K562 (cell line): Measurements from ENCODE around the gene ATP5PO. TPM values are rescaled to one million over a fixed set of nuclear protein-coding genes. Genes with fewer than 3 reads are reported as not detected.

Experiments used
- ATAC-seq: fragments of 200-7000 bp; cut with Tn5 transposase; 3 replicates; pipeline ENCODE4 v1.9.1; 2020; ENCODE audit warnings: moderate library complexity
- BruUV-seq: library from RNA; stranded (reverse); fragments of 400-500 nt; replicated peaks from 2 replicates; lab custom pipeline; 2021; lab: Mats Ljungman, UMichigan
- CTCF ChIA-PET: fragments of 300-600 bp; formaldehyde crosslinking; extraction: SDS; loops from one replicate; lab custom pipeline; 2021; ENCODE audit warnings: low intra/inter-chr PET ratio; lab: Yijun Ruan, JAX
- POLR2A ChIA-PET: fragments of 300-600, 350-650 bp; sonication (Branson Sonifier 250); formaldehyde crosslinking; extraction: SDS; loops from one replicate; lab custom pipeline; 2021; ENCODE audit warnings: antibody characterized with exemption, inconsistent platforms; lab: Yijun Ruan, JAX
- DNase-seq, 4 experiments: peaks; one replicate each; pipeline versions ENCODE4 v3.0.0 to v3.0.0-alpha.2; 2011 to 2018; ENCODE audit warnings: low spot score in 3 of 4, mixed read lengths in 3 of 4; ENCODE audit errors: extremely low read depth in 1 of 4
- FAIRE-seq: peaks from 2 replicates; lab custom pipeline; 2011; peaks lifted over from hg19 to GRCh38; lab: Jason Lieb, UNC
- H2AFZ ChIP-seq: 2 replicates; pipeline ENCODE4 v1.6.0; 2011; ENCODE audit warnings: low read depth, low read length, control low read depth, inconsistent platforms
- H3K27ac ChIP-seq: fragments of 200-600 bp; 3 replicates; pipeline ENCODE4 v1.8.0; 2011; ENCODE audit warnings: low read depth, mild to moderate bottlenecking, control low read depth, inconsistent platforms, low read length, moderate library complexity, mixed read lengths; ENCODE audit errors: extremely low read depth
- H3K27me3 ChIP-seq, 2 experiments: fragments of 300-600 bp in 1 of 2; 2 replicates in 1 of 2; 3 replicates in 1 of 2; pipeline versions ENCODE4 v1.6.0 to v1.8.0; 2011; ENCODE audit warnings: inconsistent platforms in 2 of 2, low read length in 2 of 2, mild to moderate bottlenecking in 1 of 2, mixed read lengths in 1 of 2, moderate library complexity in 1 of 2; ENCODE audit not compliant: control insufficient read depth in 2 of 2, insufficient read depth in 2 of 2
- H3K36me3 ChIP-seq: fragments of 300-600 bp; 3 replicates; pipeline ENCODE4 v1.8.0; 2011; ENCODE audit warnings: mild to moderate bottlenecking, low read length, inconsistent platforms; ENCODE audit not compliant: control insufficient read depth, insufficient read depth
- H3K4me1 ChIP-seq, 2 experiments: fragments of 200-600 bp in 1 of 2; replicated peaks in 1 of 2; 2 replicates in 1 of 2; 3 replicates in 1 of 2; pipeline versions ENCODE4 v1.5.1 to v1.8.0; 2011; ENCODE audit warnings: inconsistent platforms in 2 of 2, low read length in 2 of 2, mild to moderate bottlenecking in 1 of 2, mixed read lengths in 1 of 2, moderate library complexity in 1 of 2; ENCODE audit not compliant: control insufficient read depth in 2 of 2, insufficient read depth in 2 of 2
- H3K4me2 ChIP-seq: 2 replicates; pipeline ENCODE4 v1.6.1; 2011; ENCODE audit warnings: low read length, control low read depth, inconsistent platforms, mixed read lengths; ENCODE audit not compliant: insufficient read depth
- H3K4me3 ChIP-seq: fragments of 200-600 bp; sonication (generic), shearing (Covaris generic); 2 replicates; pipeline ENCODE4 v1.5.1; 2016; ENCODE audit warnings: control low read depth, inconsistent platforms
- H3K79me2 ChIP-seq: fragments of 200-600 bp; 3 replicates; pipeline ENCODE4 v1.8.0; 2011; ENCODE audit warnings: low read length, inconsistent platforms; ENCODE audit not compliant: control insufficient read depth, insufficient read depth
- H3K9ac ChIP-seq, 2 experiments: 2 replicates each; pipeline versions ENCODE4 v1.6.0 to v1.6.1; 2011; ENCODE audit warnings: low read depth in 2 of 2, low read length in 2 of 2, control low read depth in 1 of 2, inconsistent platforms in 1 of 2, mild to moderate bottlenecking in 1 of 2, mixed read lengths in 1 of 2; ENCODE audit not compliant: insufficient read depth in 1 of 2
- H3K9me1 ChIP-seq: one replicate; pipeline ENCODE4 v1.6.0; 2011; ENCODE audit warnings: inconsistent platforms, mild to moderate bottlenecking, low read length, moderate library complexity; ENCODE audit not compliant: control insufficient read depth, insufficient read depth
- H3K9me3 ChIP-seq: replicated peaks from 2 replicates; pipeline ENCODE4 v1.5.1; 2011; ENCODE audit warnings: low read depth, low read length, inconsistent platforms; ENCODE audit not compliant: control insufficient read depth, insufficient read depth
- H4K20me1 ChIP-seq: replicated peaks from 2 replicates; pipeline ENCODE4 v1.6.1; 2011; ENCODE audit warnings: low read length, inconsistent platforms, mixed read lengths; ENCODE audit not compliant: control insufficient read depth, insufficient read depth
- ASH1L ChIP-seq: fragments of 450-650 bp; IDR thresholded peaks from 2 replicates; pipeline ENCODE4 v1.6.1; 2018; ENCODE audit warnings: borderline replicate concordance, mild to moderate bottlenecking, low read depth; ENCODE audit not compliant: partially characterized antibody
- E2F6 ChIP-seq, 2 experiments: IDR thresholded peaks; 2 replicates each; pipeline ENCODE4 v1.6.1; 2011; ENCODE audit warnings: borderline replicate concordance in 1 of 2, control low read depth in 1 of 2, low read depth in 1 of 2, low read length in 1 of 2, mild to moderate bottlenecking in 1 of 2, mixed read lengths in 1 of 2, moderate library complexity in 1 of 2; ENCODE audit not compliant: insufficient read depth in 1 of 2, insufficient read length in 1 of 2, poor library complexity in 1 of 2, severe bottlenecking in 1 of 2; ENCODE audit errors: extremely low read depth in 1 of 2
- EP300 ChIP-seq: IDR thresholded peaks from 2 replicates; pipeline ENCODE4 v1.6.1; 2012; ENCODE audit warnings: low read length, improper control_type of control experiment
- NFE2 ChIP-seq: IDR thresholded peaks from 2 replicates; pipeline ENCODE4 v1.6.1; 2014; ENCODE audit warnings: antibody characterized with exemption, low read depth
- PHTF2 ChIP-seq: fragments of 250-450 bp; sonication (Bioruptor Pico); IDR thresholded peaks from 2 replicates; pipeline ENCODE4 v1.5.0; 2021; ENCODE audit warnings: mild to moderate bottlenecking
- REST ChIP-seq, 2 experiments: fragments of 450-650 bp; formaldehyde crosslinking in 1 of 2; IDR thresholded peaks; 2 replicates each; pipeline versions ENCODE4 v1.4.0 to v1.6.1; 2014 to 2020; ENCODE audit warnings: mild to moderate bottlenecking in 2 of 2, borderline replicate concordance in 1 of 2, low read depth in 1 of 2
- ZNF354B ChIP-seq: fragments of 250-450 bp; sonication (Bioruptor Pico); IDR thresholded peaks from 2 replicates; pipeline ENCODE4 v1.4.0; 2020
- WGBS: fragments of 100-300 bp; shearing (Covaris generic); methylation state at CpG from one replicate; pipeline ENCODE4 v1.1.6; 2016; ENCODE audit warnings: low coverage, mixed read lengths; ENCODE audit not compliant: insufficient coverage; ENCODE audit errors: missing lambda C conversion rate; 5-methylcytosine and 5-hydroxymethylcytosine counted together
- in situ Hi-C: fragments of 300-500 bp; cut with MboI; formaldehyde crosslinking; loops from 4 replicates; pipeline ENCODE4 v1.15.0; 2018; ENCODE audit warnings: inconsistent platforms, mixed read lengths
- intact Hi-C: fragments of 100-400 bp; cut with micrococcal nuclease; formaldehyde crosslinking; loops from 2 replicates; pipeline ENCODE4 v1.14.2; 2022
- polyA plus RNA-seq, 8 experiments: library from polyadenylated mRNA; depleted of rRNA in 4 of 8; stranded (reverse) in 5 of 8; unstranded in 3 of 8; fragments of >200 nt; fragmentation: Nextera tagmentation in 2 of 8; fragmentation: Illumina TruSeq in 1 of 8; extraction: Ambion mirVana in 2 of 8; extraction: Trizol in 1 of 8; gene quantifications; 2 replicates each; pipeline versions ENCODE4 v1.2.1 to v1.2.3, GENCODE V29; 2011 to 2014; ENCODE audit warnings: inconsistent platforms in 1 of 8, missing spikeins in 1 of 8
- total RNA-seq, 7 experiments: library from RNA; depleted of rRNA in 6 of 7; stranded (reverse); fragments of >200 nt in 6 of 7; fragmentation: Illumina TruSeq in 2 of 7; extraction: Trizol in 2 of 7; gene quantifications; 2 replicates each; pipeline versions ENCODE4 v1.2.1 to v1.2.3, GENCODE V29; 2011 to 2021; ENCODE audit warnings: low replicate concordance in 1 of 7
- TF ChIP-seq, protein P1 (sequence below): fragments of 250-450 bp; sonication (Bioruptor Pico); IDR thresholded peaks from 2 replicates; pipeline ENCODE4 v1.4.0; 2020; ENCODE audit warnings: mild to moderate bottlenecking, moderate library complexity

Gene ATP5PO
- total and polyA plus RNA-seq, 9 of the 15 experiments (the other 6 are each of a cell fraction or from before 2014, with no cell fraction given): 367 to 2,722 (median 808) TPM

DNA sequence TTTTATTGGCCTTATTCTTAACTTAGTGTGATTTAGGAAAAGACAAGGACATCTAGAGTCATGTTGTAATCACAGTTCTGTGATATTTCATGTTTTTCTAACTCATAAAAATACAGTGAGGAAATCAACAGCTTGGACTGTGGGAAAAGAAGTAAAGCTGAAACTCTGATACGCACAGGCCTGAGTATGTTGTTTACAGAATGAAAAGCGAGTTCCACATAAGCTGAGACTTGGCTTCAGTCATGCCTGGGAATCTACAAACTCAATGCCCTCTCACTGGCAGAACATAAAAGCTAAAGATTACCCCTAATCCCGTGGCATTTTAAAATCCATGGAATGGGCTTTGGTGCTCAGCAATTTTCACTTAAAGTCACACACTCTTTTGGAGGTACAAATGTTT lies 23.6 kb upstream of the ATP5PO start:
- Histone ChIP-seq H3K79me2 (no peaks in the 10 kb centered on the region; the same call in 2 of the 3 replicates), H3K27me3 (no peaks in the 10 kb centered on the region), H2AFZ (no peak overlapping the region), H3K4me1 (0 out of 5 replicates have a peak, but pooled peaks cover 0 to 6% of the 10 kb centered on the region in 2 experiments), H3K9me3 (no peaks in the 10 kb centered on the region), H3K9me1 (no peaks in the 10 kb centered on the region), H3K27ac (no peak overlapping the region), H4K20me1 (no peaks in the 10 kb centered on the region), H3K4me2 (no peak overlapping the region), H3K9ac (no peak overlapping the region), H3K36me3 (no peaks in the 10 kb centered on the region), H3K4me3 (no peak overlapping the region)
- in situ Hi-C loops (no loop called here), intact Hi-C loops (loop anchor here (5.0 kb wide), 1 partner anchor 38 kb away; no protein-coding TSS in a partner anchor)
- BruUV-seq: no TSS peak
- CTCF ChIA-PET: no interaction called here
- DNase-seq: no peak
- 73% methylated on average over 3 of the region's 3 CpGs for WGBS
- no peak for FAIRE-seq
- no peak for ATAC-seq
- POLR2A ChIA-PET: interaction anchor here (4.0 kb wide), 1 partner anchor 9 kb away, joined by 30 read pairs; no protein-coding TSS in a partner anchor
- no peak for TF ChIP-seq NFE2
- TF ChIP-seq, protein P1, sequence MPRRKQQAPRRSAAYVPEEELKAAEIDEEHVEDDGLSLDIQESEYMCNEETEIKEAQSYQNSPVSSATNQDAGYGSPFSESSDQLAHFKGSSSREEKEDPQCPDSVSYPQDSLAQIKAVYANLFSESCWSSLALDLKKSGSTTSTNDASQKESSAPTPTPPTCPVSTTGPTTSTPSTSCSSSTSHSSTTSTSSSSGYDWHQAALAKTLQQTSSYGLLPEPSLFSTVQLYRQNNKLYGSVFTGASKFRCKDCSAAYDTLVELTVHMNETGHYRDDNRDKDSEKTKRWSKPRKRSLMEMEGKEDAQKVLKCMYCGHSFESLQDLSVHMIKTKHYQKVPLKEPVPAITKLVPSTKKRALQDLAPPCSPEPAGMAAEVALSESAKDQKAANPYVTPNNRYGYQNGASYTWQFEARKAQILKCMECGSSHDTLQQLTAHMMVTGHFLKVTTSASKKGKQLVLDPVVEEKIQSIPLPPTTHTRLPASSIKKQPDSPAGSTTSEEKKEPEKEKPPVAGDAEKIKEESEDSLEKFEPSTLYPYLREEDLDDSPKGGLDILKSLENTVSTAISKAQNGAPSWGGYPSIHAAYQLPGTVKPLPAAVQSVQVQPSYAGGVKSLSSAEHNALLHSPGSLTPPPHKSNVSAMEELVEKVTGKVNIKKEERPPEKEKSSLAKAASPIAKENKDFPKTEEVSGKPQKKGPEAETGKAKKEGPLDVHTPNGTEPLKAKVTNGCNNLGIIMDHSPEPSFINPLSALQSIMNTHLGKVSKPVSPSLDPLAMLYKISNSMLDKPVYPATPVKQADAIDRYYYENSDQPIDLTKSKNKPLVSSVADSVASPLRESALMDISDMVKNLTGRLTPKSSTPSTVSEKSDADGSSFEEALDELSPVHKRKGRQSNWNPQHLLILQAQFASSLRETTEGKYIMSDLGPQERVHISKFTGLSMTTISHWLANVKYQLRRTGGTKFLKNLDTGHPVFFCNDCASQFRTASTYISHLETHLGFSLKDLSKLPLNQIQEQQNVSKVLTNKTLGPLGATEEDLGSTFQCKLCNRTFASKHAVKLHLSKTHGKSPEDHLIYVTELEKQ: no peak
- TF ChIP-seq PHTF2 (CRISPR knock-in tag): no peak
- TF ChIP-seq REST (IDR thresholded peaks at IDR 0.05; ENCODE audit: borderline replicate concordance): no peak
- no peak for TF ChIP-seq REST (CRISPR knock-in tag; IDR thresholded peaks at IDR 0.05; ENCODE audit: low read depth)
- TF ChIP-seq ZNF354B (CRISPR knock-in tag): no peak
- TF ChIP-seq EP300: no peak
- no peak for TF ChIP-seq ASH1L
- no peak for TF ChIP-seq E2F6 (IDR thresholded peaks at IDR 0.05; ENCODE audit: borderline replicate concordance in 1 of 2, extremely low read depth in 1 of 2, insufficient read depth in 1 of 2, insufficient read length in 1 of 2, low read depth in 1 of 2, low read length in 1 of 2, poor library complexity in 1 of 2, severe bottlenecking in 1 of 2)
